GM23338 (cell line): ENCODE data around the gene KATNIP. TPM values are rescaled to one million over a fixed set of nuclear protein-coding genes. Genes with fewer than 3 reads are reported as not detected.

Experiments
- ATAC-seq: fragments of 200-7000 bp; cut with Tn5 transposase; 3 replicates; pipeline ENCODE4 v1.9.1; 2020
- DNase-seq: peaks from one replicate; pipeline ENCODE4 v3.0.0-alpha.2; 2015; ENCODE audit warnings: low spot score
- H2AFZ ChIP-seq: fragments of 200-600 bp; sonication (generic); 2 replicates; pipeline ENCODE4 v1.8.0; 2016; ENCODE audit warnings: antibody characterized with exemption, mild to moderate bottlenecking, moderate library complexity
- H3F3A ChIP-seq: fragments of 200-600 bp; sonication (generic); replicated peaks from 2 replicates; pipeline ENCODE4 v1.8.0; 2017; ENCODE audit warnings: antibody characterized with exemption, mixed run types, low read depth
- H3K27ac ChIP-seq: fragments of 200-600 bp; sonication (generic); 2 replicates; pipeline ENCODE4 v1.6.1; 2016; ENCODE audit warnings: low read depth
- H3K27me3 ChIP-seq: fragments of 200-600 bp; sonication (generic); 2 replicates; pipeline ENCODE4 v1.8.0; 2016; ENCODE audit warnings: mild to moderate bottlenecking, mixed run types, moderate library complexity; ENCODE audit not compliant: insufficient read depth
- H3K36me3 ChIP-seq: fragments of 200-600 bp; sonication (generic); 2 replicates; pipeline ENCODE4 v1.8.0; 2016; ENCODE audit warnings: mild to moderate bottlenecking; ENCODE audit not compliant: insufficient read depth
- H3K4me1 ChIP-seq: fragments of 200-600 bp; sonication (generic); 2 replicates; pipeline ENCODE4 v1.8.0; 2016; ENCODE audit warnings: mild to moderate bottlenecking, moderate library complexity; ENCODE audit not compliant: insufficient read depth
- H3K4me2 ChIP-seq: fragments of 200-600 bp; sonication (generic); 2 replicates; pipeline ENCODE4 v1.7.1; 2017; ENCODE audit warnings: mixed run types
- H3K4me3 ChIP-seq: fragments of 200-600 bp; sonication (generic); 2 replicates; pipeline ENCODE4 v1.6.1; 2016; ENCODE audit warnings: mixed run types
- H3K79me2 ChIP-seq: fragments of 200-600 bp; sonication (generic); replicated peaks from 2 replicates; pipeline ENCODE4 v1.8.0; 2017; ENCODE audit warnings: mild to moderate bottlenecking; ENCODE audit not compliant: insufficient read depth
- H3K9me2 ChIP-seq: fragments of 200-600 bp; sonication (generic); 2 replicates; pipeline ENCODE4 v1.8.0; 2017; ENCODE audit not compliant: insufficient read depth
- H4K20me1 ChIP-seq: fragments of 200-600 bp; sonication (generic); replicated peaks from 2 replicates; pipeline ENCODE4 v1.8.0; 2017; ENCODE audit warnings: mild to moderate bottlenecking; ENCODE audit not compliant: insufficient read depth
- H3K27ac Mint-ChIP-seq: 2 replicates; pipeline ENCODE4 v1.8.0; 2020; ENCODE audit warnings: inconsistent platforms, mild to moderate bottlenecking, moderate library complexity, mixed read lengths
- H3K27me3 Mint-ChIP-seq: 3 replicates; pipeline ENCODE4 v1.8.0; 2022; ENCODE audit warnings: low read depth, mild to moderate bottlenecking, moderate library complexity, mixed read lengths, inconsistent platforms; ENCODE audit not compliant: insufficient read depth, poor library complexity
- H3K36me3 Mint-ChIP-seq: 3 replicates; pipeline ENCODE4 v1.8.0; 2021; ENCODE audit warnings: low read depth, mild to moderate bottlenecking, inconsistent platforms, moderate library complexity, mixed read lengths
- H3K4me1 Mint-ChIP-seq: 3 replicates; pipeline ENCODE4 v1.8.0; 2020; ENCODE audit warnings: mild to moderate bottlenecking, inconsistent platforms, mixed read lengths
- H3K4me3 Mint-ChIP-seq: 3 replicates; pipeline ENCODE4 v1.8.0; 2021; ENCODE audit warnings: moderate library complexity, mild to moderate bottlenecking, inconsistent platforms, mixed read lengths
- H3K9me3 Mint-ChIP-seq: 3 replicates; pipeline ENCODE4 v1.8.0; 2020; ENCODE audit warnings: moderate library complexity, mild to moderate bottlenecking, inconsistent platforms, mixed read lengths
- CREB1 ChIP-seq: fragments of 250-450 bp; sonication (Bioruptor Pico); IDR thresholded peaks from 2 replicates; pipeline ENCODE4 v1.5.0; 2020; ENCODE audit warnings: low read depth, mild to moderate bottlenecking, moderate library complexity
- ETS1 ChIP-seq: IDR thresholded peaks from 2 replicates; pipeline ENCODE4 v1.6.1; 2016; ENCODE audit warnings: antibody characterized with exemption
- EZH2phosphoT487 ChIP-seq: fragments of 200-600 bp; sonication (generic); IDR thresholded peaks from one replicate; pipeline ENCODE4 v1.8.1; 2018; ENCODE audit warnings: antibody characterized with exemption; ENCODE audit not compliant: unreplicated experiment
- NANOG ChIP-seq: IDR thresholded peaks from 2 replicates; pipeline ENCODE4 v1.6.1; 2016; ENCODE audit warnings: antibody characterized with exemption, borderline replicate concordance
- POLR2AphosphoS5 ChIP-seq: IDR thresholded peaks from 2 replicates; pipeline ENCODE4 v1.6.1; 2016; ENCODE audit warnings: antibody characterized with exemption, low read depth
- ZNF114 ChIP-seq: fragments of 250-450 bp; sonication (Bioruptor Pico); IDR thresholded peaks from 2 replicates; pipeline ENCODE4 v1.5.0; 2020; ENCODE audit warnings: mild to moderate bottlenecking, moderate library complexity
- ZNF331 ChIP-seq: fragments of 250-450 bp; sonication (Bioruptor Pico); IDR thresholded peaks from 2 replicates; pipeline ENCODE4 v1.5.0; 2020; ENCODE audit warnings: low read depth, mild to moderate bottlenecking, moderate library complexity
- polyA plus RNA-seq: library from polyadenylated mRNA; unstranded; fragments of >200 nt; fragmentation: Nextera tagmentation; extraction: Ambion mirVana; gene quantifications from 2 replicates; pipeline ENCODE4 v1.2.1, GENCODE V29; 2016
- total RNA-seq: library from RNA; depleted of rRNA; stranded (reverse); fragments of >200 nt; shearing (Covaris generic); gene quantifications from 2 replicates; pipeline ENCODE4 v1.2.3, GENCODE V29; 2014
- TF ChIP-seq, protein P1 (sequence below): fragments of 250-450 bp; sonication (Bioruptor Pico); IDR thresholded peaks from 2 replicates; pipeline ENCODE4 v1.5.0; 2020; ENCODE audit warnings: mild to moderate bottlenecking, moderate library complexity

The KATNIP gene
- total and polyA plus RNA-seq, 2 experiments from 2014 or later = 7.0 to 11.8 TPM

DNA sequence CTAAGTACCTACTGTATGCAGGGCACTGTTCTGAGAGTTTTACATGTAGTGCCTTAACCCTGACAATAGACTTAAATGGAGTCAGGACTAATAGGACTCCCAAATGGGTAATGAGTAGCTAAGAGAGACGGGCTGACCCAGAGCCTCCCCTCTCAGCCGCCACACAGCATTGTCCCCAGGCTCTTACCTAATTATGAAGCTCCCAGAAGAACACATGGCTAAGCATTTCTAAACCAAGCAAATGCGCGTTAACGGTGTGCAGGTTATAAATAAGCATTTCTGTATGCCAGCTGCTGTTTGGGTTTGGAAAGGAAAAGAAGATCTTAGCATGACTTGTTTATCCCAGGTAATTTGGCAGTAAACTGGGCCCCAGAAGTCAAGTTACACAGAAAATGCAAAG is 14.3 kb downstream of the KATNIP start (continued):
- TF ChIP-seq, protein P1, sequence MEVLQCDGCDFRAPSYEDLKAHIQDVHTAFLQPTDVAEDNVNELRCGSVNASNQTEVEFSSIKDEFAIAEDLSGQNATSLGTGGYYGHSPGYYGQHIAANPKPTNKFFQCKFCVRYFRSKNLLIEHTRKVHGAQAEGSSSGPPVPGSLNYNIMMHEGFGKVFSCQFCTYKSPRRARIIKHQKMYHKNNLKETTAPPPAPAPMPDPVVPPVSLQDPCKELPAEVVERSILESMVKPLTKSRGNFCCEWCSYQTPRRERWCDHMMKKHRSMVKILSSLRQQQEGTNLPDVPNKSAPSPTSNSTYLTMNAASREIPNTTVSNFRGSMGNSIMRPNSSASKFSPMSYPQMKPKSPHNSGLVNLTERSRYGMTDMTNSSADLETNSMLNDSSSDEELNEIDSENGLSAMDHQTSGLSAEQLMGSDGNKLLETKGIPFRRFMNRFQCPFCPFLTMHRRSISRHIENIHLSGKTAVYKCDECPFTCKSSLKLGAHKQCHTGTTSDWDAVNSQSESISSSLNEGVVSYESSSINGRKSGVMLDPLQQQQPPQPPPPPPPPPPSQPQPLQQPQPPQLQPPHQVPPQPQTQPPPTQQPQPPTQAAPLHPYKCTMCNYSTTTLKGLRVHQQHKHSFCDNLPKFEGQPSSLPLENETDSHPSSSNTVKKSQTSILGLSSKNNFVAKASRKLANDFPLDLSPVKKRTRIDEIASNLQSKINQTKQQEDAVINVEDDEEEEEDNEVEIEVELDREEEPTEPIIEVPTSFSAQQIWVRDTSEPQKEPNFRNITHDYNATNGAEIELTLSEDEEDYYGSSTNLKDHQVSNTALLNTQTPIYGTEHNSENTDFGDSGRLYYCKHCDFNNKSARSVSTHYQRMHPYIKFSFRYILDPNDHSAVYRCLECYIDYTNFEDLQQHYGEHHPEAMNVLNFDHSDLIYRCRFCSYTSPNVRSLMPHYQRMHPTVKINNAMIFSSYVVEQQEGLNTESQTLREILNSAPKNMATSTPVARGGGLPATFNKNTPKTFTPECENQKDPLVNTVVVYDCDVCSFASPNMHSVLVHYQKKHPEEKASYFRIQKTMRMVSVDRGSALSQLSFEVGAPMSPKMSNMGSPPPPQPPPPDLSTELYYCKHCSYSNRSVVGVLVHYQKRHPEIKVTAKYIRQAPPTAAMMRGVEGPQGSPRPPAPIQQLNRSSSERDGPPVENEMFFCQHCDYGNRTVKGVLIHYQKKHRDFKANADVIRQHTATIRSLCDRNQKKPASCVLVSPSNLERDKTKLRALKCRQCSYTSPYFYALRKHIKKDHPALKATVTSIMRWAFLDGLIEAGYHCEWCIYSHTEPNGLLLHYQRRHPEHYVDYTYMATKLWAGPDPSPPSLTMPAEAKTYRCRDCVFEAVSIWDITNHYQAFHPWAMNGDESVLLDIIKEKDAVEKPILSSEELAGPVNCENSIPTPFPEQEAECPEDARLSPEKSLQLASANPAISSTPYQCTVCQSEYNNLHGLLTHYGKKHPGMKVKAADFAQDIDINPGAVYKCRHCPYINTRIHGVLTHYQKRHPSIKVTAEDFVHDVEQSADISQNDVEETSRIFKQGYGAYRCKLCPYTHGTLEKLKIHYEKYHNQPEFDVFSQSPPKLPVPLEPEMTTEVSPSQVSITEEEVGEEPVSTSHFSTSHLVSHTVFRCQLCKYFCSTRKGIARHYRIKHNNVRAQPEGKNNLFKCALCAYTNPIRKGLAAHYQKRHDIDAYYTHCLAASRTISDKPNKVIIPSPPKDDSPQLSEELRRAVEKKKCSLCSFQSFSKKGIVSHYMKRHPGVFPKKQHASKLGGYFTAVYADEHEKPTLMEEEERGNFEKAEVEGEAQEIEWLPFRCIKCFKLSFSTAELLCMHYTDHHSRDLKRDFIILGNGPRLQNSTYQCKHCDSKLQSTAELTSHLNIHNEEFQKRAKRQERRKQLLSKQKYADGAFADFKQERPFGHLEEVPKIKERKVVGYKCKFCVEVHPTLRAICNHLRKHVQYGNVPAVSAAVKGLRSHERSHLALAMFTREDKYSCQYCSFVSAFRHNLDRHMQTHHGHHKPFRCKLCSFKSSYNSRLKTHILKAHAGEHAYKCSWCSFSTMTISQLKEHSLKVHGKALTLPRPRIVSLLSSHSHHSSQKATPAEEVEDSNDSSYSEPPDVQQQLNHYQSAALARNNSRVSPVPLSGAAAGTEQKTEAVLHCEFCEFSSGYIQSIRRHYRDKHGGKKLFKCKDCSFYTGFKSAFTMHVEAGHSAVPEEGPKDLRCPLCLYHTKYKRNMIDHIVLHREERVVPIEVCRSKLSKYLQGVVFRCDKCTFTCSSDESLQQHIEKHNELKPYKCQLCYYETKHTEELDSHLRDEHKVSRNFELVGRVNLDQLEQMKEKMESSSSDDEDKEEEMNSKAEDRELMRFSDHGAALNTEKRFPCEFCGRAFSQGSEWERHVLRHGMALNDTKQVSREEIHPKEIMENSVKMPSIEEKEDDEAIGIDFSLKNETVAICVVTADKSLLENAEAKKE (CRISPR knock-in tag) = no peak
- TF ChIP-seq ETS1 = no peak
- no peak for TF ChIP-seq EZH2phosphoT487
- no peak for TF ChIP-seq CREB1
- TF ChIP-seq ZNF331 = no peak
- no peak for TF ChIP-seq POLR2AphosphoS5
- no peak for TF ChIP-seq ZNF114 (CRISPR knock-in tag)

GRCh38 chr16:27566417-27566816 is 16.5 kb downstream of the KATNIP start:
- H2AFZ ChIP-seq = no peak overlapping the region
- H3K27ac Mint-ChIP-seq = no peak overlapping the region
- ATAC-seq (no peak), DNase-seq (no peak)
- H3K4me2 ChIP-seq = no peak overlapping the region
- H3K27ac ChIP-seq = no peak overlapping the region
- no peaks in the 10 kb centered on the region for H3K36me3 Mint-ChIP-seq
- no peaks in the 10 kb centered on the region for H3F3A ChIP-seq
- H3K79me2 ChIP-seq = no peaks in the 10 kb centered on the region
- no peaks in the 10 kb centered on the region for H3K9me2 ChIP-seq
- H3K4me3 Mint-ChIP-seq = no peak overlapping the region
- H3K36me3 ChIP-seq = no peaks in the 10 kb centered on the region
- no peaks in the 10 kb centered on the region for H3K4me1 Mint-ChIP-seq
- no peaks in the 10 kb centered on the region for H3K27me3 Mint-ChIP-seq
- no peaks in the 10 kb centered on the region for H3K9me3 Mint-ChIP-seq
- H3K27me3 ChIP-seq = no peaks in the 10 kb centered on the region
- no peaks in the 10 kb centered on the region for H3K4me1 ChIP-seq
- no peak overlapping the region for H3K4me3 ChIP-seq
- peaks cover 2% of the 10 kb centered on the region for H4K20me1 ChIP-seq
- TF ChIP-seq, protein P1 (CRISPR knock-in tag) = no peak
- TF ChIP-seq NANOG = no peak
